Tibial nerve (tissue), 4 donors: ENCODE results near the gene PRRT1B.

Experiments used
- CTCF ChIP-seq, 5 experiments: fragments of 200-600 bp in 3 of 5; fragments of 450-650 bp in 2 of 5; sonication (generic) in 3 of 5; IDR thresholded peaks; one replicate each; pipeline ENCODE4 v1.5.1; 2016 to 2019; ENCODE audit warnings: antibody characterized with exemption in 5 of 5, mild to moderate bottlenecking in 3 of 5, moderate library complexity in 2 of 5
- EP300 ChIP-seq, 2 donors: sonication (generic); formaldehyde crosslinking; IDR thresholded peaks; one replicate each; pipeline ENCODE4 v1.6.1; 2017; ENCODE audit warnings: antibody characterized with exemption in 2 of 2, mild to moderate bottlenecking in 1 of 2
- POLR2A ChIP-seq, 2 donors: fragments of 450-650 bp; IDR thresholded peaks; one replicate each; pipeline ENCODE4 v1.6.1; 2017; ENCODE audit warnings: antibody characterized with exemption in 2 of 2, mild to moderate bottlenecking in 2 of 2, moderate library complexity in 2 of 2

- no peak for TF ChIP-seq CTCF (IDR thresholded peaks at IDR 0.05)
- no peak for TF ChIP-seq POLR2A (IDR thresholded peaks at IDR 0.05)
- no peak for TF ChIP-seq EP300 (IDR thresholded peaks at IDR 0.05)
Observed at GRCh38 chr9:131516930-131517329, 28.4 kb upstream of the PRRT1B start.
